Transverse colon (tissue), 4 donors: Measurements from ENCODE around the gene NGLY1.

Source experiments
- CTCF ChIP-seq, 5 experiments: fragments of 200-600 bp in 3 of 5; fragments of 450-650 bp in 2 of 5; sonication (generic) in 3 of 5; IDR thresholded peaks; 1 replicate in 2 of 5; 2 replicates in 3 of 5; pipeline ENCODE4 v1.5.1; 2016 to 2017; ENCODE audit warnings: antibody characterized with exemption in 5 of 5, inconsistent platforms in 3 of 5, mild to moderate bottlenecking in 2 of 5, moderate library complexity in 1 of 5
- POLR2A ChIP-seq: fragments of 450-650 bp; IDR thresholded peaks from one replicate; pipeline ENCODE4 v1.6.1; 2016; ENCODE audit warnings: antibody characterized with exemption, mild to moderate bottlenecking, moderate library complexity
- POLR2AphosphoS5 ChIP-seq, 3 donors: sonication (generic); formaldehyde crosslinking; IDR thresholded peaks; one replicate each; pipeline ENCODE4 v1.6.1; 2016; ENCODE audit warnings: antibody characterized with exemption in 3 of 3

DNA sequence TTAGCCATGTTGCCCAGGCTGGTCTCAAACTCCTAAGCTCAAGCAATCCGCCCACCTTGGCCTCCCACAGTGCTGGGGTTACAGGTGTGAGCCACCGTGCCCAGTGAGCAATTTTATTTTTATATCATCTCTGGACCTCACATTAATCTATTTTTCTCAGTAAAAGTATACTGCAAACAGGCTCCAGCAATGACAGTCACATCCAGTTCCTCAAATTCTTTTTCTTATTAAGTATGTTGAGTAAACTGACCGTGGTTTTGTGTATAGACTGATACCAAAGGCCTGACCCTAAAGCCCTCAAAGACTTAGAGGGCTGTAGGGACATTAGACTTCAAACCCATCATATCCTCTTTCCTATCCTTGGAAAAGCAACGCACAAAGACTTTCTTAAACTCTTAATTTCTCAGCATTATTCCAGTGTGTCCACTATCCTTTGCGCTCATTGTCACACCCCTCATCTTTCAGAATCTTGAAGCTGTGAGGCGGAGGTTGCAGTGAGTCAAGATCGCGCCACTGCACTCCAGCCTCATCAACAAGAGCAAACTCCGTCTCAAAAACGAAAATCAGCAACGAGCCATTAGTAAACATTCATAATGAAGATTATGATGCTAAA lies 2.0 kb downstream of the NGLY1 start:
- TF ChIP-seq CTCF (IDR thresholded peaks at IDR 0.05) (no peak), POLR2AphosphoS5 (IDR thresholded peaks at IDR 0.05) (no peak), POLR2A (no peak)
